Stimulated activated CD4-positive, alpha-beta T cell treated with anti-CD3 and anti-CD28 coated beads, TNF-alpha, amount 100 ng/mL, for 24 hours (primary cell): ENCODE results near the gene DNAH8.

Source experiments
- DNase-seq, 3 experiments: peaks; one replicate each; pipeline ENCODE4 v3.0.0-alpha.2; 2020; ENCODE audit warnings: low read depth in 3 of 3

DNAH8 gene

DNA sequence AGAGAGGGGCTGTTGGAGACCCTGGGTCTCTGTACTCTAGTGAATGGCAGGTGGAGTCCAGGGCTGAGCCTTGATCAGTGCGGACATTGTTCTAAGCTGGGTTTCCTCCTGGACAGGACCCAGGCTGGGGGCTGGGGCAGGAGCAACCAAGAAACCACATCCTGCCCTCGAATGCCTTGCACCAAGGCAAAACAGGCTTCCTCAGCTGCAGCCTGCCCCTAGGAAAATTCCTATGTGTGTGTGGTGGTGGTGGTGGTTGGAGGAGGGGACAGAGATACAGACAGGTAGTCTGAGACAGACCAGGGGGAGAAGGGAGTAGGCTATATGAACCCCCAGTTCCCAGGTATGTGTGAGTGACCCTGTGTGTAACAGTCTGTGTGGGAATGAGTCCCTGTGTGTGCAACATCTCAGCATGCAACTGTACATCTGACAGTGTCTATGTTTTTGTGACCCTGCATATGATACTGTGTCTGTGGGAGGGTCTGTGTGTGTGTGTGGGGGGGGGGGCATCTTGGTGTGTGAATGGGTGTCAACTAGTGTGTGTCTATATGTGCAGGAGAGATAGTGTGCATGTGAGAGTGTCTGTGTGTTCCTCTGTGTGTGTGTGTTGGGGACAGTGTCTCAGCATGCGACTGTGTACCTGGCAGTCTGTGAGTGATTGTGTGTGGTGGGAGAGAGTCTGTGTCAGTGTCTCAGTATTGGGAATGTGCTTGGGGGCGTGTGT is 336.4 kb downstream of the DNAH8 start:
- no peak for DNase-seq

- no peak for DNase-seq
Observed at GRCh38 chr6:39053016-39053624, 338.0 kb downstream of the DNAH8 start.

DNA sequence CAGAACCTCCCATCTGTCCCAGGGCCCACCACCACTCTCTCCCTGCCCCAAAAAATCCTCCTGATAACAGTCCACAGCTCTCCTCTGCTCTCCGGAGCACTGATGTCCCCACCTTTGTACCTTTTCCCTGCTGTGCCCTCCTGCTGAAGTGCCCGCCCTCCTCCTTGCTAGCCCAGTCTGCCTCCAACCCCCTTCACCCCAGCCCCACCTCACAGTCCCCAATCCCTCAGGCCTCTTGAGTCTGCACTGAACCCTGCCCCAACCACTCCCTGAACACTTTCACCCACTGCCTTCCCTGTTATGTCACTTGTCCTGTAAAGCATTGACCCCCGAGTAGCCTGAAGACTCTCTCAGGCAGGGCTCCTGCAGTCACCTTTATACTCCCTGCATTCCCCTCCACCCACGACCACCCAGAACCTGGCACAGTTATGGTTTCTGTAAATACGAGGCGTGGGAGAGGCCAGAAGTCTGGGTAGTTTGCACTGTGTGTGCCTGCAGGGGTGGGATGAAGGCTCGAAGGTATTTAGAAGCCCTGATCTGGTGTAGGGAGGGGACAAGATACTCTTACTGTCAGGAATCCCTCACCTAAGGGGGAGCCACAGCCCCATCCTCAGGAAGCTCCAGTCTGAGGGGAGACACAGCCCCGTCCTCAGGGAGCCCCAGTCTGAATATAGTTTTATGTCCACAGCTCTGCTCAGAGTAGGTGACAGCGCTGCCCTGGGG is 338.9 kb downstream of the DNAH8 start:
- no peak for DNase-seq

- no peak for DNase-seq
Observed at GRCh38 chr6:39054577-39055142, 339.5 kb downstream of the DNAH8 start.

- no peak for DNase-seq
Observed at GRCh38 chr6:39055661-39056060, 340.6 kb downstream of the DNAH8 start.

DNA sequence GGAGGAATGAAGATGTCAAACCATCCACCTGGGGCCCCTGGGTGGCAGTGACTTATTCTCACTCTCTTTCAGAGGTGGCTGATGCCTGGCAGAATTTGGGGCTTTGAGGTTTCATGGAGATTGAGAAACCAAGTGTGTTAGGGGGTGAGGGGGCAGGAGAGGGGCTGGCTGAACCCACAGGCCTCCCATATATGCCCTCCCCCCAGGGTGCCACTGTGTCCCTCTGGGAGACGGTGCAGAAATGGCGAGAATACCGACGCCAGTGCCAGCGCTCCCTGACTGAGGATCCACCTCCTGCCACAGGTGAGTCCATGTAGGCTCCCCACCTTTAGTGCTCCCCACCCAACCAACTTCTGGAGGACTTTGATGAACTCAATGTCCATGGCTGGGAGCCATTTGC is 341.1 kb downstream of the DNAH8 start:
- DNase-seq: no peak

DNA sequence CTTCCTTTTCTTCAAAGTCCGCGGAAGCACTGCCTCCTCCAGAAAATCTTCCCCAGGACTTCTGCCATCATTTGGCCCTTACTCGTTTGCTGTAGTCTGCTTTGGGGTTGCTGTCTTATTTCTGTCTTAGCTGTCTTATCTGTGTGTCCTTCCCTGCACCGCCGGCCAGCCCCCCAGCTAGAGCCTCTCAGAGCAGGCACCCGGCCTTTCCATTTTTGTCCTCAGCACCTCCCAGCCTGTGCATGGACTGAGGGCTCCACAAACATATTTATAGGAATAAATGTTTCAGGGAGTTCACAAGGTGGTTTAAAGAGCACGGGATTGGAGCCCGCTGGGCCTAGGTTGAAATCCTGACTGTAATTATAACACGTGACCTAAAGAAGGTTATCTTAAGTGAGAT is 341.6 kb downstream of the DNAH8 start:
- no peak for DNase-seq

DNA sequence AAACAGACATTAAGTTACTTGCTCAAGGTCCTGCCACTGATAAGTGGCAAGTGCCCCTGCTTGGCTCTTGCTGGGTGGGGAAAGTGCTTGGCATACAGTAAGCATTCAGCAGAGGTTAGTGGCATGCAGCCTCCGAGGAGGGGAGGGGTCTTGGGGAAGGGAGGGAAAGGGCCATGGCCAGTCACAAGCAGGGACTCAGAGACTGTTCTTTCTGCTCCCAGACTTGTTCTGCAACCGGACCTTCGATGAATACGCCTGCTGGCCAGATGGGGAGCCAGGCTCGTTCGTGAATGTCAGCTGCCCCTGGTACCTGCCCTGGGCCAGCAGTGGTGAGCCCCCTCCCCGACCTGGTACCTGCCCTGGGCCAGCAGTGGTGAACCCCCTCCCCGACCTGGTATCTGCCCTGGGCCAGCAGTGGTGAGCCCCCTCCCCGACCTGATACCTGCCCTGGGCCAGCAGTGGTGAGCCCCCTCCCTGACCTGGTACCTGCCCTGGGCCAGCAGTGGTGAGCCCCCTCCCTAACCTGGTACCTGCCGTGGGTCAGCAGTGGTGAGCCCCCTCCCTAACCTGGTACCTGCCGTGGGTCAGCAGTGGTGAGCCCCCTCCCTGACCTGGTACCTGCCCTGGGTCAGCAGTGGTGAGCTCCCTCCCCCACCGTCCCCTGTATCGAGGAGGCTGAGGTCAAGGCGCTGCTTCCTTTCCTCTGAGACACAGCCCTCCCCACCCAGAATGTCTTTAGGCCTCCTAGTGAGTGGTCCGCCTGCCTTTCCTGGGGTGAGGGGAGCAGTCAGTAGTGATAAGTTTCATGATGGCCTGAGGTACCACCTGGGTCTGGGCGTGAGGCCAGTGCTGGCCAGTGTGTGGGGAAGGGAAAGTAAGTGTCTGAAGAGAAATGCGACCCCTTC is 342.4 kb downstream of the DNAH8 start:
- no peak for DNase-seq

- no peak for DNase-seq
Observed at GRCh38 chr6:39058471-39059147, 343.5 kb downstream of the DNAH8 start.

DNA sequence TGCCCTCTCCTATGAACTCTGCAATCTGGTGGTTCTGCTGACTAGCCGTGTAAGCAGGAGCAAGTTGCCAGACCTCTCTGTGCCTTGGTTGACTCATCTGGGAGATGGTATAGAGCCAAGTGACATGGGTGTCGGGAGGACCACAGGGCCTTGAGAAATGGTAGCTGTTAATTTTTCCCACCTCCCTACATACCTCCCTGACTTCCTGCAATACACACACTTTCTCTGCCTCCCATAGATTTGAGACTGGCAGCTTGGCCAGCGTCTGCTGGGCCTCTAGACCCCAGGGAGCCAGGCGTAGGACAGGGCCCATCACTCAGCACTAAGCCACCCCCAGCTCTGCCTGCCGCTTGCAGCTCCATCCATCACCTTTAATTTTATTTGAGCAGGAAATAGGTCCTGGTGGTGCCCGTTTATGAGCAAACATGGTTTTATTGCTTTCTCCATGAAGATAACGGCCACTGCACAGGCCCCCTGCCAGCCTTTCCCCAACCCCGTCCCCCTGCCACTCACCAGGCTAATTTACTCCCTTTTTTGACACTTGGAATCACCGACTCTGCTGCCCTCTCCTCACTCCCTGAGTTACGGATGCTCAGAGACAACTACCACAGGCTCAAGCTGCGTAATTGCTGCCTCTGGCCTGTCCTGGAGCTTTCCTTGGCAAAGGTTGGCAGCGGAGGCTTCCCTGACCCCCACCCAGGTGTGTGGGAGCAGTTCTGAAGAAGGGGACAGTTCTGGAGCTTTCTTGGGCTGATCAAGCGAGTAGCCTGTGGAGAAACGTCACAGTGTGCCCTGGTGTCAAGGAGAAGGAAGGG is 344.6 kb downstream of the DNAH8 start:
- no peak for DNase-seq

DNA sequence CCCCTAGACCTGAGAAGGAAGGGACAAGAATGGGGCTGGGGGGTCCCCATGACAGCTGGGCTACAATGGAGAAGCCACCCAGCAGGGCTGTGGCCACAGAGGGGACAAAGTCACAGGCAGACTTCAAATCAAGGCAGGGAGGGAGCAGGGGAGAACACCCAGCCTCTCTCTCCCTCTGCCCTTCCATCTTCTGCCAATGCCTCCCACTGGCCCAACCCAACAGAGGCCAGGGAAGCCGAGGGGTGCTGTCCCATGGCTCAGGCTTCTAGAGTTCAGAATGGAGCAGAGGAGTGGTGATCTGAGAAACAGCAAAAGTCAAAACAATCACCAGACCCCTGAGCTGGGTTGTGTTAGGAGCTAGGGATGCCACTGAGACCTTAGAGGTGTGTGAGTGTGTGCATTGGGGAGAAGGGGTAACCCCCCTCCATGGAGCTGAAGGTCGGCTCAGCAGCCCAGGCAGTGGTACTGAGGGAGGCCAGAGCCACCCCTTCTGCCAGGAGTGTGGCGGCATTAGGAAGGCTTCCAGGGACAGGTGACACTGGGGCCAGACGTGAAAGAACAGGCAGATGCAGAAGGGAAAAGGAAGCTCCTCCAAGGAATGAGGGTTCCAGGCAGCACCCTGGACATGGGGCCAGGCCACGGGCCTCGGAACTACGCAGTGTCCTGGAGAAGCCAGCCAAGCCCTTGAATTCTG is 345.5 kb downstream of the DNAH8 start:
- no peak for DNase-seq

GRCh38 chr6:39061182-39061581 is 346.1 kb downstream of the DNAH8 start:
- no peak for DNase-seq

DNA sequence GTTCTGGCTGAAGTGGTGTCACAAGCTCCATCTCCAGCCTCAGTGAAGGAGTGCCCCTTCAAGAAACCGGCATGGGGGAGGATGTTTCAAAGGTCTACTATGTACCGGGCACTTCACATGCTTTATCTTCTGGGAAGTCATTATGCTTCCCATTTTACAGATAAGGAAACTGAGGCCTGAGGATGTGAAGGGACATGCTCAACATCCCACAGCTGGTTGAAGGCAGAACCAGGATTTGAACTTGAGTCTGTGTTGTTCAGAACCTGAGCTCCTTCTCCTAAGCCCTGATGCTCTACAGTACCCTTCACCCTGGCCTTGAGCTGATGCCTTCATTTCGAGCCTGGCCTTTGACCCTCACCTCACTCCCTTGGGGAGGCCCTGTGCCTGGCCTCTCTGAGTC is 346.5 kb downstream of the DNAH8 start:
- no peak for DNase-seq

DNA sequence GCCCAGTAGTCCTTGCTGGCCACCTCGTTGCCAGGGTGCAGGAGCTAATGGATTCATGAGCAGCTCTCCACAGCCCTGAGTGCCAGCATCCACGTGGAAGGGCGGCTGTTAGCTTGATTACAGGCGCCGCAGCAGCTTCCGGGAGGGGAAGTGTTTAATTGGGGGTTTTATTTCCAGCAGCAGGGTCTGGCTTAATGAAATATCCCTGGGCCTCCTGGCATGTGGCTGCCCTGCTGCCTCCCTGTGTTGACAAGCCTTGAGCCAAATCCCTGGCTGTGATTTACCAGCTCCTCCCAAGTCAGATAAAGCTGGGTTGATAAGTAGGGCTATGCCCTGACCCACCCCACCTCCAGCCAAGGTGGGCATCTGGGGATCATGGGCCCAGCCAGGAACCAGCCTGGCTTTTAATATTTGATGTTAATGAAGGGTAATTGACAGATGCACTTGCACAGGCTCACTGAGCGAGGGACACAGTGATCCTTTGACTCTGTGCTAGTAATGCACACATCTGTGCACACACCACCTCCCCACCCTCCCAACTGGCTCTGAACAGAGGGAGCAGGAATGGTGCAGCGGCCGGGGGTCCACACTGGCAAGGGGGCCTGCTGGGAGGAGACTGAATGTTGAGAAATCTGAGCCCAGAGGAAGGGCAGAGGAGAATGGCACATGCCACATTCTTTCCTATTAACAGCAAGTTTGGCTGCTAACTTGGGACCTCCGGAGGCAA is 347.1 kb downstream of the DNAH8 start:
- DNase-seq: no peak

DNA sequence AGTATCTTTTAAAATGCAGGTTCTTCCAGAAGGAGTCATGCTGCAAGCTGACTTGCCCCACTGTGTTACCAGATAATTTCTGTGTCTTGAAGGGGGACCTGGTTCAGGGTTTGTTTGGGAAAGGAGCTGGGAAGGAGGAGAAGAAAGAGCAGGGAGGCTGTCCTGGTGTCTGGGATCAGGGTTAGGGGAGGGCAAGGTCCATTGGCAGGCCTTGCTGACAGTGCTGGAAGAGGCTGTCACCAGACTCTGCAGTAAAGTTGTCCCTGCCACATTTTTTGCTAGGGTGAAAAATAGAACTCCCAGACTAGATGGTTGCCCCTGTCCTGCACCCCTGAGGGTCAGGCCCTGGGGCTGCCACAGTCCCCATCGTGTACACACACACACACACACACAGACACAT is 348.4 kb downstream of the DNAH8 start:
- DNase-seq: no peak

DNA sequence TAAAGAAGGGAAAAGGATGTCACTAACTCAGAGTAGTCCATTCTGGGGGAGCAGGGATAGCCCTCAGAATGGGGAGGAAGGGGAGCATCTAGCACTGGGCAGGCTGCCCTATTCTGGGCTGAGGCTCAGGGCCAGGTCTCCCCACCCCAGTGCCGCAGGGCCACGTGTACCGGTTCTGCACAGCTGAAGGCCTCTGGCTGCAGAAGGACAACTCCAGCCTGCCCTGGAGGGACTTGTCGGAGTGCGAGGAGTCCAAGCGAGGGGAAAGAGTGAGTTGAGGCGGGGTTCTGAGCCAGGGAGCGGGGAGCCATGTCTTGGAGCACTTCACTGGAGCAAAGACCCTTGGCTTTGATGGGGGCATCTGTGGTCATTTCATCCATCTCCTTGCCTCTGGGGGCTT is 350.4 kb downstream of the DNAH8 start:
- no peak for DNase-seq

- no peak for DNase-seq
Observed at GRCh38 chr6:39068391-39068790, 353.3 kb downstream of the DNAH8 start.

DNA sequence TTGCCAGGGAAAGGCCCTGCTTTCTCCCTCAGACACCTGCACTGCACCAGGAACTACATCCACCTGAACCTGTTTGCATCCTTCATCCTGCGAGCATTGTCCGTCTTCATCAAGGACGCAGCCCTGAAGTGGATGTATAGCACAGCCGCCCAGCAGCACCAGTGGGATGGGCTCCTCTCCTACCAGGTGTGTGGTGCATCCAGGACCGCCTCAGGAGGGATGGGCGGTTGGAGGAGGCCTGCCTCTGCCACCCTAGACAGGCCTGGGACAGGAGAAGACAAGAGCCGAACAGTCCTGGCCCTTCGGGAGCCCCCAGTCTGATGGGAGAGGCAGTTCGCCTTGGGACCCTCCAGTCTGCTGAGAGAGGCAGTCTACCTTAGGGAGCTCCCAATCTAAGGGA is 357.7 kb downstream of the DNAH8 start:
- no peak for DNase-seq
